Measurements from ENCODE around the gene FAM187B.
A peak's percentile ranks its signal among the peaks of the same experiment; 100 is the strongest.

Gene FAM187B

GRCh38 chr19:35228177-35228930 is at the start of gene FAM187B:
FAM187B (minus strand) TSS chr19:35228739; CDS start chr19:35228680, 59 bp downstream.
- DNase-seq (ENCODE audit: low read depth): no peak

GRCh38 chr19:35276706-35277281 is 48.3 kb upstream of the FAM187B start:
- no peak for DNase-seq (ENCODE audit: low read depth)

- DNase-seq (ENCODE audit: low read depth): no peak
These were observed 45.8 kb upstream of the FAM187B start for GRCh38 chr19:35274323-35274722.

GRCh38 chr19:35273686-35274259 is 45.2 kb upstream of the FAM187B start:
- DNase-seq (ENCODE audit: low read depth): no peak

- DNase-seq (ENCODE audit: low read depth): no peak
These were observed 44.6 kb upstream of the FAM187B start for GRCh38 chr19:35272954-35273649.

- DNase-seq (ENCODE audit: low read depth): no peak
These were observed 43.7 kb upstream of the FAM187B start for GRCh38 chr19:35272122-35272719.

GRCh38 chr19:35271546-35271945 is 43.0 kb upstream of the FAM187B start:
- no peak for DNase-seq (ENCODE audit: low read depth)

GRCh38 chr19:35270381-35270811 is 41.9 kb upstream of the FAM187B start:
- DNase-seq (ENCODE audit: low read depth): no peak

GRCh38 chr19:35269438-35270117 is 41.0 kb upstream of the FAM187B start:
- peak; percentile 66 for DNase-seq (ENCODE audit: low read depth)

- DNase-seq (ENCODE audit: low read depth): no peak
These were observed 40.2 kb upstream of the FAM187B start, which contains the start of gene USF2 for GRCh38 chr19:35268536-35269437. USF2 (plus strand) TSS chr19:35268962; CDS start chr19:35269102, 140 bp downstream.

GRCh38 chr19:35267818-35268535 is 39.4 kb upstream of the FAM187B start:
- DNase-seq (ENCODE audit: low read depth): peak; percentile 60

GRCh38 chr19:35267353-35267817 is 38.8 kb upstream of the FAM187B start:
- DNase-seq (ENCODE audit: low read depth): no peak

GRCh38 chr19:35266520-35267352 is 38.2 kb upstream of the FAM187B start:
- no peak for DNase-seq (ENCODE audit: low read depth)

- DNase-seq (ENCODE audit: low read depth): no peak
These were observed 37.5 kb upstream of the FAM187B start for GRCh38 chr19:35265900-35266519.

GRCh38 chr19:35265126-35265899 is 36.8 kb upstream of the FAM187B start:
- no peak for DNase-seq (ENCODE audit: low read depth)

- no peak for DNase-seq (ENCODE audit: low read depth)
These were observed 36.0 kb upstream of the FAM187B start for GRCh38 chr19:35264268-35265125.

Data from activated gamma-delta T cell treated with anti-CD3 and anti-CD28 coated beads, Interleukin-2, amount 50 U/mL, for 16 hours (primary cell).